K562 (cell line): ENCODE results near the gene RNPEPL1. TPM values are rescaled to one million over a fixed set of nuclear protein-coding genes. Genes with fewer than 3 reads are reported as not detected.

Source experiments
- ATF1 ChIP-seq, 2 experiments: fragments of 450-650 bp in 1 of 2; IDR thresholded peaks; 2 replicates each; pipeline ENCODE4 v1.6.1; 2016; ENCODE audit warnings: missing compliant biosample characterization in 1 of 2, missing genetic modification characterization in 1 of 2
- CEBPB ChIP-seq: fragments of 450-650 bp; IDR thresholded peaks from 2 replicates; pipeline ENCODE4 v1.6.1; 2016; ENCODE audit warnings: missing genetic modification characterization, missing compliant biosample characterization
- HOMEZ ChIP-seq: fragments of 250-450 bp; sonication (Bioruptor Pico); IDR thresholded peaks from 2 replicates; pipeline ENCODE4 v1.4.0; 2020; ENCODE audit warnings: mild to moderate bottlenecking, moderate library complexity
- KHSRP ChIP-seq: fragments of 450-650 bp; IDR thresholded peaks from 2 replicates; pipeline ENCODE4 v1.6.1; 2017
- POLR2AphosphoS5 ChIP-seq: IDR thresholded peaks from 2 replicates; pipeline ENCODE4 v1.6.1; 2011; ENCODE audit warnings: mild to moderate bottlenecking, low read depth, low read length, moderate library complexity; ENCODE audit not compliant: control insufficient read depth, insufficient read depth
- POLR2B ChIP-seq: fragments of 450-650 bp; IDR thresholded peaks from 2 replicates; pipeline ENCODE4 v1.6.1; 2018; ENCODE audit warnings: low read depth; ENCODE audit not compliant: partially characterized antibody
- SP1 ChIP-seq: sonication (generic); formaldehyde crosslinking; IDR thresholded peaks from 2 replicates; pipeline ENCODE4 v1.8.1; 2022; ENCODE audit warnings: mild to moderate bottlenecking, missing genetic modification reagents
- TAF9B ChIP-seq: fragments of 450-650 bp; IDR thresholded peaks from 2 replicates; pipeline ENCODE4 v1.6.1; 2018; ENCODE audit warnings: mild to moderate bottlenecking; ENCODE audit not compliant: partially characterized antibody
- ZFX ChIP-seq: sonication (generic); formaldehyde crosslinking; IDR thresholded peaks from 2 replicates; pipeline ENCODE4 v1.8.0; 2022; ENCODE audit warnings: mild to moderate bottlenecking, missing genetic modification reagents, moderate library complexity
- ZNF165 ChIP-seq: fragments of 250-450 bp; sonication (Bioruptor Pico); IDR thresholded peaks from 2 replicates; pipeline ENCODE4 v1.4.0; 2020; ENCODE audit warnings: borderline replicate concordance
- polyA plus RNA-seq, 8 experiments: library from polyadenylated mRNA; depleted of rRNA in 4 of 8; stranded (reverse) in 5 of 8; unstranded in 3 of 8; fragments of >200 nt; fragmentation: Nextera tagmentation in 2 of 8; fragmentation: Illumina TruSeq in 1 of 8; extraction: Ambion mirVana in 2 of 8; extraction: Trizol in 1 of 8; gene quantifications; 2 replicates each; pipeline versions ENCODE4 v1.2.1 to v1.2.3, GENCODE V29; 2011 to 2014; ENCODE audit warnings: inconsistent platforms in 1 of 8, missing spikeins in 1 of 8
- total RNA-seq, 7 experiments: library from RNA; depleted of rRNA in 6 of 7; stranded (reverse); fragments of >200 nt in 6 of 7; fragmentation: Illumina TruSeq in 2 of 7; extraction: Trizol in 2 of 7; gene quantifications; 2 replicates each; pipeline versions ENCODE4 v1.2.1 to v1.2.3, GENCODE V29; 2011 to 2021; ENCODE audit warnings: low replicate concordance in 1 of 7
- TF ChIP-seq, protein P1 (sequence below), 2 experiments: IDR thresholded peaks; 2 replicates each; pipeline ENCODE4 v1.6.1; 2011; ENCODE audit warnings: borderline replicate concordance in 1 of 2, control low read depth in 1 of 2, low read depth in 1 of 2, low read length in 1 of 2, mild to moderate bottlenecking in 1 of 2, mixed read lengths in 1 of 2, moderate library complexity in 1 of 2; ENCODE audit not compliant: insufficient read depth in 1 of 2, insufficient read length in 1 of 2, poor library complexity in 1 of 2, severe bottlenecking in 1 of 2; ENCODE audit errors: extremely low read depth in 1 of 2

RNPEPL1 gene
- total and polyA plus RNA-seq, 9 of the 15 experiments (the other 6 are each of a cell fraction or from before 2014, with no cell fraction given) = 0.07 to 38.7 (median 5.6) TPM

GRCh38 chr2:240584486-240585031 is 16.3 kb downstream of the RNPEPL1 start (continued):
- TF ChIP-seq POLR2B (peak; percentile 39), ZNF165 (CRISPR knock-in tag) (no peak), KHSRP (no peak), POLR2AphosphoS5 (0 out of 2 replicates have a peak, but pooled peaks have one; percentile 37), TAF9B (peak; percentile 23), HOMEZ (CRISPR knock-in tag) (no peak), SP1 (CRISPR knock-in tag) (peak; percentile 62; the same call in 1 of the 2 replicates), ZFX (CRISPR knock-in tag) (peak; percentile 46; the same call in 1 of the 2 replicates), ATF1 (CRISPR knock-in tag; IDR thresholded peaks at IDR 0.05) (no peak), ATF1 (tag; IDR thresholded peaks at IDR 0.05) (peak; percentile 43), CEBPB (peak; percentile 38; the same call in 1 of the 2 replicates)
- TF ChIP-seq, protein P1, sequence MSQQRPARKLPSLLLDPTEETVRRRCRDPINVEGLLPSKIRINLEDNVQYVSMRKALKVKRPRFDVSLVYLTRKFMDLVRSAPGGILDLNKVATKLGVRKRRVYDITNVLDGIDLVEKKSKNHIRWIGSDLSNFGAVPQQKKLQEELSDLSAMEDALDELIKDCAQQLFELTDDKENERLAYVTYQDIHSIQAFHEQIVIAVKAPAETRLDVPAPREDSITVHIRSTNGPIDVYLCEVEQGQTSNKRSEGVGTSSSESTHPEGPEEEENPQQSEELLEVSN (IDR thresholded peaks at IDR 0.05; ENCODE audit: borderline replicate concordance in 1 of 2, extremely low read depth in 1 of 2, insufficient read depth in 1 of 2, insufficient read length in 1 of 2, low read depth in 1 of 2, low read length in 1 of 2, poor library complexity in 1 of 2, severe bottlenecking in 1 of 2) = peak in 1 of 2 experiments; percentile 53
- TF ChIP-seq, all 486 proteins: peak for 49
